ENCODE results near the gene TEAD1.
A peak's percentile ranks its signal among the peaks of the same experiment; 100 is the strongest.

TEAD1 gene

GRCh38 chr11:12741671-12742216 lies 67.5 kb downstream of the TEAD1 start:
- peaks cover 8% of the 10 kb centered on the region for H3K4me1 ChIP-seq (ENCODE audit: control insufficient read depth, insufficient read depth, low read length)
- H3K9ac ChIP-seq (ENCODE audit: low read length) = no peak overlapping the region
- no peak overlapping the region for H3K4me3 ChIP-seq (ENCODE audit: low read length)
- H3K27ac ChIP-seq (ENCODE audit: low read depth, low read length) = peak overlapping the region; percentile 28
- H3K36me3 ChIP-seq (ENCODE audit: control insufficient read depth, insufficient read depth, low read length) = no peaks in the 10 kb centered on the region
- no peaks in the 10 kb centered on the region for H3K27me3 ChIP-seq (ENCODE audit: control insufficient read depth, insufficient read depth, low read length)

DNA sequence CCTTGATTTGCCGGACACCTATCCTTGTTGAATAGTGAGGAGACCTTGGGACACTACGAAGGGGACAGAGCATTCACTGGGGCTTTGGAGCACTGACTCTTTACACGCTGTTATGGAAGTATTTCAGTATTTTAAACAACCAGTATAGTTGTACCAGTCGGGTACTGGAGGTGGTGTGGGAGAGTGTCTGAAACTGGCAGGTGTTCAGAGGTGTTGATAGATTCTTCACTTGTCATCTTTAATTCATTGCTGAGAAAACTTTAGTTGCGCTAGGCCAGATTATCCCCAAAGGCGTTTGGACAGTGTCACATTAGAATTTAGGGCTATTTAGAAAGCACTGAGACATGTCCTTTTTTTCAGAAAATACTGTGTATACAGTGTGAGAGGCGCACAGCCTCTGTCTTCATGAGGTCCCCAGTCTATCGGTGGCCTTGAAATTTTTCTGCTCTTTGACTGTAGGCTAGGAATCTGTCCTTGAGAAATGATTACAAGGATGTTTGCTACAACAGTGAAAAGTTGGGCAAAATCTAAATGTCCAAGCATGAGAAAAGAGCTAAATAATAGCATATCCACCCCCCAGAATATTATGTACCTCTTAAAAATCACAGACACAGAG lies 69.7 kb downstream of the TEAD1 start:
- Histone ChIP-seq H3K36me3 (ENCODE audit: control insufficient read depth, insufficient read depth, low read length) (no peaks in the 10 kb centered on the region), H3K4me3 (ENCODE audit: low read length) (no peak overlapping the region), H3K4me1 (ENCODE audit: control insufficient read depth, insufficient read depth, low read length) (peaks cover 10% of the 10 kb centered on the region), H3K27me3 (ENCODE audit: control insufficient read depth, insufficient read depth, low read length) (no peaks in the 10 kb centered on the region), H3K27ac (ENCODE audit: low read depth, low read length) (no peak overlapping the region), H3K9ac (ENCODE audit: low read length) (no peak overlapping the region)

- H3K27me3 ChIP-seq (ENCODE audit: control insufficient read depth, insufficient read depth, low read length) = no peaks in the 10 kb centered on the region
- H3K4me3 ChIP-seq (ENCODE audit: low read length) = no peak overlapping the region
- H3K36me3 ChIP-seq (ENCODE audit: control insufficient read depth, insufficient read depth, low read length) = no peaks in the 10 kb centered on the region
- H3K9ac ChIP-seq (ENCODE audit: low read length) = no peak overlapping the region
- H3K4me1 ChIP-seq (ENCODE audit: control insufficient read depth, insufficient read depth, low read length) = peaks cover 16% of the 10 kb centered on the region
- peak overlapping the region; percentile 28 for H3K27ac ChIP-seq (ENCODE audit: low read depth, low read length)
Measured at GRCh38 chr11:12744826-12745502, 70.7 kb downstream of the TEAD1 start.

GRCh38 chr11:12745787-12746186 lies 71.6 kb downstream of the TEAD1 start:
- Histone ChIP-seq H3K27me3 (ENCODE audit: control insufficient read depth, insufficient read depth, low read length) (no peaks in the 10 kb centered on the region), H3K4me3 (ENCODE audit: low read length) (no peak overlapping the region), H3K27ac (ENCODE audit: low read depth, low read length) (no peak overlapping the region), H3K36me3 (ENCODE audit: control insufficient read depth, insufficient read depth, low read length) (no peaks in the 10 kb centered on the region), H3K4me1 (ENCODE audit: control insufficient read depth, insufficient read depth, low read length) (peaks cover 16% of the 10 kb centered on the region), H3K9ac (ENCODE audit: low read length) (no peak overlapping the region)

- no peak overlapping the region for H3K9ac ChIP-seq (ENCODE audit: low read length)
- H3K4me3 ChIP-seq (ENCODE audit: low read length) = no peak overlapping the region
- H3K27me3 ChIP-seq (ENCODE audit: control insufficient read depth, insufficient read depth, low read length) = no peaks in the 10 kb centered on the region
- peaks cover 16% of the 10 kb centered on the region for H3K4me1 ChIP-seq (ENCODE audit: control insufficient read depth, insufficient read depth, low read length)
- no peaks in the 10 kb centered on the region for H3K36me3 ChIP-seq (ENCODE audit: control insufficient read depth, insufficient read depth, low read length)
- H3K27ac ChIP-seq (ENCODE audit: low read depth, low read length) = no peak overlapping the region
Measured at GRCh38 chr11:12746593-12747097, 72.4 kb downstream of the TEAD1 start.

GRCh38 chr11:12748561-12748960 lies 74.3 kb downstream of the TEAD1 start:
- no peak overlapping the region for H3K27ac ChIP-seq (ENCODE audit: low read depth, low read length)
- H3K9ac ChIP-seq (ENCODE audit: low read length) = no peak overlapping the region
- peaks cover 14% of the 10 kb centered on the region for H3K4me1 ChIP-seq (ENCODE audit: control insufficient read depth, insufficient read depth, low read length)

GRCh38 chr11:12749442-12749841 lies 75.2 kb downstream of the TEAD1 start:
- H3K27ac ChIP-seq (ENCODE audit: low read depth, low read length) = no peak overlapping the region
- no peak overlapping the region for H3K4me3 ChIP-seq (ENCODE audit: low read length)
- no peaks in the 10 kb centered on the region for H3K36me3 ChIP-seq (ENCODE audit: control insufficient read depth, insufficient read depth, low read length)
- H3K27me3 ChIP-seq (ENCODE audit: control insufficient read depth, insufficient read depth, low read length) = no peaks in the 10 kb centered on the region
- H3K4me1 ChIP-seq (ENCODE audit: control insufficient read depth, insufficient read depth, low read length) = peaks cover 14% of the 10 kb centered on the region
- no peak overlapping the region for H3K9ac ChIP-seq (ENCODE audit: low read length)

More at GRCh38 chr11:12748561-12748960, 74.3 kb downstream of the TEAD1 start:
- H3K27me3 ChIP-seq (ENCODE audit: control insufficient read depth, insufficient read depth, low read length) = no peaks in the 10 kb centered on the region
- no peak overlapping the region for H3K4me3 ChIP-seq (ENCODE audit: low read length)
- no peaks in the 10 kb centered on the region for H3K36me3 ChIP-seq (ENCODE audit: control insufficient read depth, insufficient read depth, low read length)

DNA sequence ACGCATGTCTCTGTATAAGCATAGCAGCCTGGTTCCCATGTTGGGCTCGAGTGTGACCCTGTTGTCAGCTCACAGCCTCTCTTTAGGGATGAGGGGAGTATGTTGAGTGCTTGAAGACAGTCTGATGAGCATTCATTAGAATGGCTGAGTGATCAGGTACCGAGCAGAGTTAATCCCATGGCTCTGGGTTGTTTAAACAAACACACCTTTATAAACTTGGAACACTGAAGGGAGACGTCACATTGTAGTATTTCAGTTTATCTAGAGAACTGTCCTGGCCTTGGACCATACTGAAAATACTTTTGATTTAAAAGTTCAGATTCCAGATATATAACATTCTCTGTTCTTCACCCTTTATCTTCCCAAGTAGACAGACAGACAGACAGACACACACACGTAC lies 76.0 kb downstream of the TEAD1 start:
- Histone ChIP-seq H3K36me3 (ENCODE audit: control insufficient read depth, insufficient read depth, low read length) (no peaks in the 10 kb centered on the region), H3K27me3 (ENCODE audit: control insufficient read depth, insufficient read depth, low read length) (no peaks in the 10 kb centered on the region), H3K4me1 (ENCODE audit: control insufficient read depth, insufficient read depth, low read length) (peaks cover 19% of the 10 kb centered on the region), H3K27ac (ENCODE audit: low read depth, low read length) (no peak overlapping the region), H3K4me3 (ENCODE audit: low read length) (no peak overlapping the region), H3K9ac (ENCODE audit: low read length) (no peak overlapping the region)

DNA sequence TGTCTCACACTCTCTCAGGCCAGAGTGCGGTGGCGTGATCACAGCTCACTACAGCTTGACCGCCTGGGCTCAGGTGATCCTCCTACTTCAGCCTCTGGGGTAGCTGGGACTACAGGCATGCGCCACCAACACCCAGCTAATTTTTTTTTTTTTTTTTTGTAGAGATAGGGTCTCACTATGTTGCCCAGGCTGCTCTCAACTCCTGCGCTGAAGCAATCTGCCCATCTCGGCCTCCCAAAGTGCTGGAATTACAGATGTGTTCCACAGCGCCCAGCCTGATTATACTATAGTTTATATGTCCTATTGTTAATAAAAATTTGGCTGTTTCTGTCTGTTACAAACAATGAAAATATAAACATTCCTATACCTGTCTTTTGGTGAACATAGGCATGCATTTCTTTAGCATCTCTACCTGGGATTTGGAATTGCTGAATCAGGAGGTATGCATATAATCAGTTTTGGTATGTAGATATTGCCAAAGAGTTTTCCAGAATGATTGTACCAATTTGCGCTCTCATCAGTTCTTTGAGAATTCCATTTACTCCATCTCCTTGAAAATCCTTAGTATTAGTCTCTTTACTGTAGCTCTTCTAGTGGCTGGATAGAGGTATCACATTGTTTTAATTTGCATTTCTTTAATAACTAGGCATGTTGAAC lies 78.8 kb downstream of the TEAD1 start:
- H3K27ac ChIP-seq (ENCODE audit: low read depth, low read length) = no peak overlapping the region

GRCh38 chr11:12754021-12754420 lies 79.8 kb downstream of the TEAD1 start:
- Histone ChIP-seq H3K27ac (ENCODE audit: low read depth, low read length) (no peak overlapping the region), H3K9ac (ENCODE audit: low read length) (no peak overlapping the region), H3K36me3 (ENCODE audit: control insufficient read depth, insufficient read depth, low read length) (no peaks in the 10 kb centered on the region), H3K4me1 (ENCODE audit: control insufficient read depth, insufficient read depth, low read length) (peaks cover 11% of the 10 kb centered on the region), H3K4me3 (ENCODE audit: low read length) (no peak overlapping the region), H3K27me3 (ENCODE audit: control insufficient read depth, insufficient read depth, low read length) (no peaks in the 10 kb centered on the region)

More for the DNA sequence above, 78.8 kb downstream of the TEAD1 start:
- H3K4me1 ChIP-seq (ENCODE audit: control insufficient read depth, insufficient read depth, low read length) = peaks cover 11% of the 10 kb centered on the region
- no peaks in the 10 kb centered on the region for H3K27me3 ChIP-seq (ENCODE audit: control insufficient read depth, insufficient read depth, low read length)
- no peak overlapping the region for H3K4me3 ChIP-seq (ENCODE audit: low read length)
- H3K9ac ChIP-seq (ENCODE audit: low read length) = no peak overlapping the region
- H3K36me3 ChIP-seq (ENCODE audit: control insufficient read depth, insufficient read depth, low read length) = no peaks in the 10 kb centered on the region

DNA sequence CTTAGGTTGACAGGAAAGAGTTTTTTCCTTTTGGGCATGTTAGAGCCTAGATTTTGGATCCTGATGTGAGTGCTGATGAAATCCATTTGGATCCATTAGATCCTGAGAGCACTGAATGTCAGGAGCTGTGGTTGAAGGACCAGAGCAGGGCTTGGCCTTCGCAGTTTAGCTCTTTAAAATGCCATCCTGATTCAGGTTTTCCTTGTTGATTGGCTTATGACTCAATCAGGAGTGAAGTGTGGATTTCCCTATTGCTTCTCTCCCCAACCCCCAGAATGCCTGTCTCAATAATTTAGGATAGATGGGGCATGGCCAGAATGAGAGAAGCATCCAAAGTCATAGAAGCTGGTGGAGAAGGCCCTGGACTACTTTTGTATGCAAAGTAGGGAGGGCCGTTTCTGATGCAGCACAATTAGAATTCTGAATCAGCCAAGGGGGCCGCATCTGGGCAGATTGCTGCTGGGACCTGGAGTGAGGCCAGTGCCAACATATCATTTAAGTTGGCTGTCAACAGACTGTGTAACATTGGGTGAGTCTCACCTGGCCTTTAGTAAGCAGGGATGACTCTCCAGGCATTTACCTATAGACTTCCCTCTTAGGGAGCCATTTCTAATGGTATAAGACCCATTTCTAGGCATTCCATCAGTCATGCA lies 80.5 kb downstream of the TEAD1 start:
- H3K4me1 ChIP-seq (ENCODE audit: control insufficient read depth, insufficient read depth, low read length) = peaks cover 6% of the 10 kb centered on the region

More for the DNA sequence above, 80.5 kb downstream of the TEAD1 start:
- H3K27me3 ChIP-seq (ENCODE audit: control insufficient read depth, insufficient read depth, low read length) = no peaks in the 10 kb centered on the region
- H3K27ac ChIP-seq (ENCODE audit: low read depth, low read length) = no peak overlapping the region
- no peaks in the 10 kb centered on the region for H3K36me3 ChIP-seq (ENCODE audit: control insufficient read depth, insufficient read depth, low read length)
- no peak overlapping the region for H3K9ac ChIP-seq (ENCODE audit: low read length)
- H3K4me3 ChIP-seq (ENCODE audit: low read length) = no peak overlapping the region

All from rectal smooth muscle tissue (tissue), 1 donor.